Psoas muscle (tissue), 8 donors: ENCODE data around the gene DDX5. TPM values are rescaled to one million over a fixed set of nuclear protein-coding genes. Genes with fewer than 3 reads are reported as not detected.
"Not testable (repeated sequence)": the region's sequence is repeated elsewhere in the genome, so short reads cannot be mapped to it uniquely, and the experiment has no call there.

ENCODE experiments used
- ATAC-seq, 4 donors: fragments of 200-7000 bp; cut with Tn5 transposase; one replicate each; pipeline ENCODE4 v1.9.1; 2020; ENCODE audit warnings: moderate library complexity in 3 of 4, mild to moderate bottlenecking in 2 of 4
- DNase-seq, 2 donors: peaks; one replicate each; pipeline ENCODE4 v3.0.0-alpha.2; 2020
- H3K27ac ChIP-seq: fragments of 200-600 bp; one replicate; pipeline ENCODE4 v1.8.0; 2022
- H3K27me3 ChIP-seq, 3 donors: fragments of 200-600 bp in 1 of 3; one replicate each; pipeline versions ENCODE4 v1.6.1 to v1.8.0; 2013 to 2022; ENCODE audit warnings: low read length in 2 of 3, mild to moderate bottlenecking in 2 of 3, moderate library complexity in 1 of 3; ENCODE audit not compliant: insufficient read depth in 3 of 3
- H3K36me3 ChIP-seq, 2 donors: fragments of 200-600 bp in 1 of 2; one replicate each; pipeline versions ENCODE4 v1.6.1 to v1.8.0; 2013 to 2022; ENCODE audit warnings: low read depth in 1 of 2, mild to moderate bottlenecking in 1 of 2, moderate library complexity in 1 of 2; ENCODE audit not compliant: insufficient read depth in 1 of 2
- H3K4me1 ChIP-seq: fragments of 200-600 bp; one replicate; pipeline ENCODE4 v1.8.0; 2022
- H3K4me3 ChIP-seq: fragments of 200-600 bp; one replicate; pipeline ENCODE4 v1.8.0; 2022; ENCODE audit warnings: mild to moderate bottlenecking
- H3K9me3 ChIP-seq: fragments of 200-600 bp; one replicate; pipeline ENCODE4 v1.8.0; 2022
- CTCF ChIP-seq: fragments of 200-600 bp; IDR thresholded peaks from one replicate; pipeline ENCODE4 v1.8.0; 2022; ENCODE audit warnings: antibody characterized with exemption
- WGBS, 3 donors: extraction: QIAGEN DNeasy Blood & Tissue Kit; methylation state at CpG; one replicate each; pipeline versions ENCODE4 v1.1.6 to v1.1.7; 2013; 5-methylcytosine and 5-hydroxymethylcytosine counted together
- intact Hi-C, 2 donors: fragments of 100-400 bp; cut with DNase I; formaldehyde crosslinking; loops; one replicate each; pipeline versions ENCODE4 v1.11.0 to v1.14.2; 2022
- polyA plus RNA-seq, 3 donors: library from polyadenylated mRNA; stranded (reverse); fragments of 200-250 nt; gene quantifications; one replicate each; pipeline ENCODE4 v1.2.3, GENCODE V29; 2013
- total RNA-seq, 4 donors: library from RNA; stranded (reverse); fragmentation: NEBNext Ultra II Directional in 2 of 4; extraction: Animal tissue kit (Norgen Biotek cat#: 25700) in 2 of 4; gene quantifications; one replicate each; pipeline versions ENCODE4 v1.2.1 to v1.2.4, GENCODE V29; 2021 to 2023
- donor health status: healthy with polysubstance abuse.
- donor health status: DM: no; HTN: no; CAD: no; lungs with moderate emphysema.
- donor health status: Bipolar disorder and iron deficiency.
- donor health status: healthy.
- donor health status: DM: yes; HTN: yes; CAD: no.
- donor health status: DM: no; HTN: no; CAD: no.
- donor health status: DM: no; HTN: no; CAD: no.
- donor health status: DM: yes; HTN: yes; CAD: no.

The DDX5 gene
- total and polyA plus RNA-seq, 7 donors, result 122 to 497 (median 272) TPM

- Histone ChIP-seq H3K4me1 (no peaks in the 10 kb centered on the region), H3K27ac (no peak overlapping the region), H3K4me3 (no peak overlapping the region), H3K36me3 (no peaks in the 10 kb centered on the region), H3K9me3 (no peaks in the 10 kb centered on the region), H3K27me3 (peaks cover 0 to 6% (median 0%) of the 10 kb centered on the region in 3 donors)
- no peak for ATAC-seq
- TF ChIP-seq CTCF, result no peak
- intact Hi-C loops, result no loop called here
- no peak for DNase-seq
- WGBS, 3 donors, result 45 to 50% (median 48%) methylated on average over 9 of the region's 9 CpGs
Measured at GRCh38 chr17:64466019-64466735, 39.9 kb downstream of the DDX5 start.

- intact Hi-C loops, result no loop called here
- Histone ChIP-seq H3K4me3 (no peak overlapping the region), H3K9me3 (no peaks in the 10 kb centered on the region), H3K4me1 (no peaks in the 10 kb centered on the region), H3K27ac (no peak overlapping the region), H3K27me3 (peaks cover 0 to 6% (median 0%) of the 10 kb centered on the region in 3 donors), H3K36me3 (no peaks in the 10 kb centered on the region)
- DNase-seq (no peak), ATAC-seq (no peak)
- 69 to 71% (median 70%) methylated on average over 6 of the region's 6 CpGs for WGBS, 3 donors
- no peak for TF ChIP-seq CTCF
Measured at GRCh38 chr17:64461788-64462187, 44.3 kb downstream of the DDX5 start.

- Histone ChIP-seq H3K36me3 (no peaks in the 10 kb centered on the region), H3K9me3 (no peaks in the 10 kb centered on the region), H3K27ac (no peak overlapping the region), H3K27me3 (peaks cover 0 to 5% (median 0%) of the 10 kb centered on the region in 3 donors), H3K4me1 (no peaks in the 10 kb centered on the region), H3K4me3 (no peak overlapping the region)
- 26 to 36% (median 29%) methylated on average over 8 of the region's 8 CpGs for WGBS, 3 donors
- intact Hi-C loops, result no loop called here
- ATAC-seq (no peak), DNase-seq (peak in 1 of 2 donors; percentile 62)
- no peak for TF ChIP-seq CTCF
Measured at GRCh38 chr17:64460955-64461354, 45.1 kb downstream of the DDX5 start.

GRCh38 chr17:64459818-64460217, 46.3 kb downstream of the DDX5 start:
- DNase-seq, H3K4me1 ChIP-seq, H3K27ac ChIP-seq, H3K27me3 ChIP-seq, intact Hi-C loops, H3K36me3 ChIP-seq, H3K4me3 ChIP-seq, H3K9me3 ChIP-seq, ATAC-seq: not testable (repeated sequence)
- WGBS, 3 donors, result 97 to 98% (median 98%) methylated on average over 7 of the region's 7 CpGs

- TF ChIP-seq CTCF, result no peak
- no peaks in the 10 kb centered on the region for H3K27me3 ChIP-seq
- no peak overlapping the region for H3K27ac ChIP-seq
- no peaks in the 10 kb centered on the region for H3K36me3 ChIP-seq
- no peaks in the 10 kb centered on the region for H3K9me3 ChIP-seq
- DNase-seq, result no peak
- no peaks in the 10 kb centered on the region for H3K4me1 ChIP-seq
- no peak overlapping the region for H3K4me3 ChIP-seq
- intact Hi-C loops, result no loop called here
- WGBS, 3 donors, result 83 to 93% (median 91%) methylated on average over 6 of the region's 6 CpGs
- ATAC-seq, result no peak
Measured at GRCh38 chr17:64459284-64459747, 46.8 kb downstream of the DDX5 start.
